Measurements from ENCODE around the gene CEACAM1. TPM values are rescaled to one million over a fixed set of nuclear protein-coding genes. Genes with fewer than 3 reads are reported as not detected.

Gene CEACAM1
- total RNA-seq, 1 experiment from 2014 or later: 7.1 TPM

DNA sequence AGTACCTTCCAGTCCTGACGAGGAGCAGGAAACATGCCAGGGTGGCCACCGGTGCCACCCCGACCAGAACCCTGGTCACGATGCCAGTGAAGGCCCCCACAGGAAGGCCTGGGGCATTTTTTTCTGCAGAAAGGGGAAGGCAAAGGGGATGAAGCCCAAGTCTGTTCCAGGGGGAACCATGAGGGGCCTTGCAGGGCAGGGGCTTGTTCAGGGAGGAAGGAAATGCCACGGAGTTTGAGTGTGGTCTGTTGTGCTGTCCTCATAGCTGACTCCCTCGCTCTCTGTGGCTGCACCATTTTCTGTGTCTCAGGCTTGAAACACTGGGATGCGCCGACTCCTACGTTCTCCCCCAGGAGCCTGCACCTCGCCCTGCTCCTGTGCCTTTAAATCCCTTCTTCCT lies 27.5 kb upstream of the CEACAM1 start:
- no peaks in the 10 kb centered on the region for H3K4me1 ChIP-seq
- no peak for DNase-seq
- no peak overlapping the region for H3K4me3 ChIP-seq (ENCODE audit: low read depth, low read length)
- H3K27ac Mint-ChIP-seq (ENCODE audit: unreplicated experiment): no peak overlapping the region
- peaks cover 11% of the 10 kb centered on the region for H3K9me3 ChIP-seq
- H3K36me3 ChIP-seq (ENCODE audit: control insufficient read depth, insufficient read depth, low read length): no peaks in the 10 kb centered on the region
- H3K36me3 Mint-ChIP-seq (ENCODE audit: insufficient read depth, unreplicated experiment): no peaks in the 10 kb centered on the region
- intact Hi-C loops (cut with micrococcal nuclease; ENCODE audit: unreplicated experiment): no loop called here
- no peak overlapping the region for H3K4me3 Mint-ChIP-seq (ENCODE audit: unreplicated experiment)
- peaks cover 21% of the 10 kb centered on the region for H3K9me3 Mint-ChIP-seq (ENCODE audit: unreplicated experiment)
- ChIA-PET CTCF (no interaction called here), POLR2A (no interaction called here)
- no peak for TF ChIP-seq CTCF (IDR thresholded peaks at IDR 0.05; ENCODE audit: insufficient read depth in 1 of 2, low read depth in 1 of 2, low read length in 1 of 2, severe bottlenecking in 1 of 2, unreplicated experiment in 1 of 2)
- BruUV-seq (replicated peaks): no TSS peak
- H3K4me1 Mint-ChIP-seq (ENCODE audit: low read depth, unreplicated experiment): peaks cover 5% of the 10 kb centered on the region
- no peaks in the 10 kb centered on the region for H3K27me3 ChIP-seq (replicated peaks; ENCODE audit: control insufficient read depth, insufficient read depth, low read length)
- no peaks in the 10 kb centered on the region for H3K27me3 Mint-ChIP-seq (ENCODE audit: insufficient read depth, unreplicated experiment)

DNA sequence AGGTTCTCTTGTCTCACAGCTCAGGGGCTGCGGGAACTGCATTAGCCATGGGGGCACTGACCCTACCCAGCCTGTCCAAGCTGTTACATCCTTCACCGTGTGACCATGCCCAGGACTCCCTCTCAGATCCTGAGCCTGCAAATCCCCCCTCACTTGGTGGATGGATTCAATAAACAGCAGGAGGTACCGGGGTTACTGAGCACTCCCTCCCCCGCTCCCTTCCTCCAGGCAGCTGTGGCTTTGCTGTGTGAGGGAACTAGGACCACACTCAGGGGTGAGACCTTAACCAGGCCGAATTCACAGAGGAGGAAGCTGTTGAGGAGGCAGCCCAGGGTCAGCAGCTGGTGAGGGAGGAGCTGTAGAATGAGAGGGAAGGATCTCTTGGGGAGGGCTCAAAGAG lies 27.0 kb upstream of the CEACAM1 start:
- H3K4me3 Mint-ChIP-seq (ENCODE audit: unreplicated experiment): no peak overlapping the region
- no peak for TF ChIP-seq CTCF (IDR thresholded peaks at IDR 0.05; ENCODE audit: insufficient read depth in 1 of 2, low read depth in 1 of 2, low read length in 1 of 2, severe bottlenecking in 1 of 2, unreplicated experiment in 1 of 2)
- no peaks in the 10 kb centered on the region for H3K27me3 ChIP-seq (replicated peaks; ENCODE audit: control insufficient read depth, insufficient read depth, low read length)

GRCh38 chr19:42554046-42554575 lies 25.8 kb upstream of the CEACAM1 start:
- H3K27ac Mint-ChIP-seq (ENCODE audit: unreplicated experiment): no peak overlapping the region
- no TSS peak for BruUV-seq (replicated peaks)
- no peaks in the 10 kb centered on the region for H3K36me3 ChIP-seq (ENCODE audit: control insufficient read depth, insufficient read depth, low read length)
- H3K4me1 Mint-ChIP-seq (ENCODE audit: low read depth, unreplicated experiment): peaks cover 5% of the 10 kb centered on the region
- no peak overlapping the region for H3K4me3 ChIP-seq (ENCODE audit: low read depth, low read length)
- TF ChIP-seq CTCF (IDR thresholded peaks at IDR 0.05; ENCODE audit: insufficient read depth in 1 of 2, low read depth in 1 of 2, low read length in 1 of 2, severe bottlenecking in 1 of 2, unreplicated experiment in 1 of 2): no peak
- H3K9me3 Mint-ChIP-seq (ENCODE audit: unreplicated experiment): peaks cover 29% of the 10 kb centered on the region
- H3K27me3 ChIP-seq (replicated peaks; ENCODE audit: control insufficient read depth, insufficient read depth, low read length): no peaks in the 10 kb centered on the region
- H3K4me1 ChIP-seq: no peaks in the 10 kb centered on the region
- peaks cover 17% of the 10 kb centered on the region for H3K9me3 ChIP-seq
- DNase-seq: no peak
- ChIA-PET POLR2A (no interaction called here), CTCF (interaction anchor here (0.9 kb wide), 1 partner anchor 104 kb away, joined by 3 read pairs; no protein-coding TSS in a partner anchor)
- H3K27me3 Mint-ChIP-seq (ENCODE audit: insufficient read depth, unreplicated experiment): no peaks in the 10 kb centered on the region
- H3K4me3 Mint-ChIP-seq (ENCODE audit: unreplicated experiment): no peak overlapping the region
- no peaks in the 10 kb centered on the region for H3K36me3 Mint-ChIP-seq (ENCODE audit: insufficient read depth, unreplicated experiment)
- intact Hi-C loops (cut with micrococcal nuclease; ENCODE audit: unreplicated experiment): no loop called here

More for the DNA sequence above, 27.0 kb upstream of the CEACAM1 start:
- CTCF ChIA-PET: no interaction called here
- H3K4me1 Mint-ChIP-seq (ENCODE audit: low read depth, unreplicated experiment): peaks cover 5% of the 10 kb centered on the region
- Histone ChIP-seq H3K36me3 (ENCODE audit: control insufficient read depth, insufficient read depth, low read length) (no peaks in the 10 kb centered on the region), H3K9me3 (peaks cover 16% of the 10 kb centered on the region), H3K4me1 (no peaks in the 10 kb centered on the region), H3K4me3 (ENCODE audit: low read depth, low read length) (no peak overlapping the region)
- H3K27me3 Mint-ChIP-seq (ENCODE audit: insufficient read depth, unreplicated experiment): no peaks in the 10 kb centered on the region
- H3K9me3 Mint-ChIP-seq (ENCODE audit: unreplicated experiment): peaks cover 21% of the 10 kb centered on the region
- no peak overlapping the region for H3K27ac Mint-ChIP-seq (ENCODE audit: unreplicated experiment)
- no peak for DNase-seq
- BruUV-seq (replicated peaks): no TSS peak
- H3K36me3 Mint-ChIP-seq (ENCODE audit: insufficient read depth, unreplicated experiment): no peaks in the 10 kb centered on the region
- intact Hi-C loops (cut with micrococcal nuclease; ENCODE audit: unreplicated experiment): no loop called here
- POLR2A ChIA-PET: no interaction called here

Data from Caco-2 (cell line).